Right lobe of liver (tissue), 4 donors: ENCODE data around the gene SLC8A1.

Experiments
- CTCF ChIP-seq, 4 donors: fragments of 200-600 bp in 3 of 4; fragments of 450-650 bp in 1 of 4; IDR thresholded peaks; one replicate each; pipeline versions ENCODE4 v1.5.1 to v1.8.0; 2016 to 2022; ENCODE audit warnings: antibody characterized with exemption in 4 of 4, mild to moderate bottlenecking in 2 of 4
- POLR2A ChIP-seq: fragments of 450-650 bp; IDR thresholded peaks from one replicate; pipeline ENCODE4 v1.6.1; 2017; ENCODE audit warnings: antibody characterized with exemption, mild to moderate bottlenecking
- donor health status: DM: no; HTN: no; CAD: no.
- donor health status: DM: no; HTN: no; CAD: no.
- donor health status: DM: no; HTN: yes; CAD: no.

- no peak for TF ChIP-seq CTCF (IDR thresholded peaks at IDR 0.05)
- no peak for TF ChIP-seq POLR2A
These were observed 345.8 kb downstream of the SLC8A1 start for GRCh38 chr2:40106061-40106460.
